Panc1 (cell line): Measurements from ENCODE around the gene MAST3.

ENCODE experiments used
- CTCF ChIP-seq: fragments of 450-650 bp; IDR thresholded peaks from 2 replicates; pipeline ENCODE4 v1.5.1; 2017; ENCODE audit warnings: mild to moderate bottlenecking
- POLR2AphosphoS5 ChIP-seq: IDR thresholded peaks from 2 replicates; pipeline ENCODE4 v1.6.1; 2012; ENCODE audit warnings: mild to moderate bottlenecking, low read depth, low read length, moderate library complexity
- SIN3A ChIP-seq: IDR thresholded peaks from 2 replicates; pipeline ENCODE4 v1.6.1; 2012; ENCODE audit warnings: low read depth, mild to moderate bottlenecking, low read length, moderate library complexity, borderline replicate concordance; ENCODE audit not compliant: insufficient read depth
- TCF7L2 ChIP-seq: IDR thresholded peaks from 2 replicates; pipeline ENCODE4 v1.6.1; 2011; ENCODE audit warnings: mild to moderate bottlenecking, low read depth, low read length, inconsistent platforms

GRCh38 chr19:18157465-18158063 is 60.0 kb downstream of the MAST3 start:
- no peak for TF ChIP-seq SIN3A
- TF ChIP-seq CTCF, result no peak
- TF ChIP-seq POLR2AphosphoS5, result no peak
- no peak for TF ChIP-seq TCF7L2
